HG02678 (cell line): ENCODE results near the gene CLDN20.
A peak's percentile ranks its signal among the peaks of the same experiment; 100 is the strongest.
"Not testable (repeated sequence)": the region's sequence is repeated elsewhere in the genome, so short reads cannot be mapped to it uniquely, and the experiment has no call there.

Source experiments
- ATAC-seq: cut with Tn5 transposase; IDR thresholded peaks from one replicate; pipeline ENCODE4 v1.9.1; 2021; ENCODE audit warnings: mild to moderate bottlenecking, moderate library complexity; ENCODE audit not compliant: unreplicated experiment

Gene CLDN20, protein sequence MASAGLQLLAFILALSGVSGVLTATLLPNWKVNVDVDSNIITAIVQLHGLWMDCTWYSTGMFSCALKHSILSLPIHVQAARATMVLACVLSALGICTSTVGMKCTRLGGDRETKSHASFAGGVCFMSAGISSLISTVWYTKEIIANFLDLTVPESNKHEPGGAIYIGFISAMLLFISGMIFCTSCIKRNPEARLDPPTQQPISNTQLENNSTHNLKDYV

GRCh38 chr6:155263373-155264063, at the start of gene CLDN20:
CLDN20 (plus strand) TSS chr6:155264013; CDS start chr6:155275720, 11,707 bp downstream.
- no peak for ATAC-seq

GRCh38 chr6:155215906-155216305, 47.9 kb upstream of the CLDN20 start:
- ATAC-seq, result no peak

GRCh38 chr6:155216312-155217046, 47.3 kb upstream of the CLDN20 start:
- no peak for ATAC-seq

- ATAC-seq, result not testable (repeated sequence)
These were observed 45.1 kb upstream of the CLDN20 start for GRCh38 chr6:155218711-155219110.

GRCh38 chr6:155219299-155219698, 44.5 kb upstream of the CLDN20 start:
- no peak for ATAC-seq

- no peak for ATAC-seq
These were observed 43.9 kb upstream of the CLDN20 start for GRCh38 chr6:155219858-155220301.

GRCh38 chr6:155221086-155221485, 42.7 kb upstream of the CLDN20 start:
- ATAC-seq, result no peak

DNA sequence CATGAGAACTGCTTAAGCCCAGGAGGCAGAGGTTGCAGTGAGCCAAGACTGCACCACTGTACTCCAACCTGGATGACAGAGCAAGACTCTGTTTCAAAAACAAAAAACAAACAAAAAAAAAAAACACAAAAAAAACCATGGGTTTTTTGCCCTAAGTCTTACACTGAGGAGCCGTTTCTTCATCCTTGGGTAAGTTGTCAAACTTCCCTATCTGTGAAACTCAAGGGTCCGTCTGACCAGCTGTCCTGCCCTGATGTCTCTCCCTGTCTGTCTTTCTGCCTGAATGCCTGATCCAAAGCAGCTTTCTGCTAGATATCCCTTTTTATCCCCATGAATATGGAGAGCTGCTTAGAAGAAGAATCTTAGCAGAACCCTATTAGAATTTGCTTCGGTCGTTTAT, 41.3 kb upstream of the CLDN20 start:
- ATAC-seq, result no peak

- ATAC-seq, result peak; percentile 97
These were observed 40.0 kb upstream of the CLDN20 start for GRCh38 chr6:155223646-155224451.

DNA sequence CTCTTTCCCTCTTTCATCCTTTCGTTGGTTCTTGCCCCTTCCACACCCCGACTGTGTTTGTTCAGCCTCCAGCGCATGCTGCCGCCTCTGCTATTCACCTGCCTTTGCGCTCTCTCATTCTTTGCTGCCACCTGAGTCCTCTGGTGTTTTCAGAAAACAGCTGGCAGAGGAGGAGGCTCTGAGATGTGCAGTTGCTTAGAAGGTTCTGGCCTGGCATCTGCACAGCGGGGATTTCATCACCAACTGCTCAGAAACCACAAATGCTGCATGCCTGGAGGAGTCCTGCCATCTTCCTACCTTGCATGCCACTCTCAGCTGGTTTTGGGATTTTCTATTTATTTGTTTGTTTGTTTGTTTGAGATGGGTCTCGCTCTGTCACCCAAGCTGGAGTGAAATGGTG, 39.2 kb upstream of the CLDN20 start:
- ATAC-seq, result no peak

DNA sequence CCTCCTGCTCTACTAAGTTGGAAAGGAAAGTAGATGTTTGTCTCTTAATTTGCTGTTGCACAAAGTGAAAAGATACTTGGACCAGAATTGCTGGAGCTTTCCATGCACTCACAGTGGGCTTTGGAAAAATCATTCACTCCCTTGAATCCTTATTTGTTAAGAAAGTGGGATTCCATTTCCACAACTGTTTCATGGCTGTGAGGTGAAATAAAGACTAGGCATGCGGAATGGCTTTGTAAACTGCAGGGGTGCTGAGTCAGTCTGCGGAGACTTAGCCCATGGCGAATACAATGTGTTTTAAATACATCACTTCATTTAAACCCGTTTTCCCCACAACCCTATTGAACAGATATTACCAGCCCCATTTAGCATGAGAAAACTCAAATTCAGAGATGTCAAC, 36.8 kb upstream of the CLDN20 start:
- no peak for ATAC-seq

GRCh38 chr6:155228546-155229166, 35.2 kb upstream of the CLDN20 start:
- ATAC-seq, result no peak

DNA sequence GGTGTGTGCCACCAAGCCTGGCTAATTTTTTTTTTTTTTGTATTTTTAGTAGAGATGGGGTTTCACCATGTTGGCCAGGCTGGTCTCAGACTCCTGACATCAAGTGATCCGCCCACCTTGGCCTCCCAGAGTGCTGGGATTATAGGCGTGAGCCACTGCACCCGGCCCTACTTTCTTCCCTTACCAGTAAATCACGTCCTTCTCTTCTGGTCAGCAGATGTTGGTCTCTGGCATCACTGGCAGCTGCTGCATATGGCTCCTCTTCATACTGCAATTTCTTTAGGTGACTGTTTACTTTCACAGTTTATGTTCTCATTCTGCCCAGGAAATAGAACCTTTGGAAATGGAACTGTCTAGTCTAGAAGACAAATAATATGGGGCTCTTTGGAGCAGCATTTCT, 32.8 kb upstream of the CLDN20 start:
- not testable (repeated sequence) for ATAC-seq

GRCh38 chr6:155232848-155233247, 31.0 kb upstream of the CLDN20 start:
- ATAC-seq, result no peak

GRCh38 chr6:155234167-155234566, 29.6 kb upstream of the CLDN20 start:
- no peak for ATAC-seq

GRCh38 chr6:155234687-155235086, 29.1 kb upstream of the CLDN20 start:
- ATAC-seq, result no peak

DNA sequence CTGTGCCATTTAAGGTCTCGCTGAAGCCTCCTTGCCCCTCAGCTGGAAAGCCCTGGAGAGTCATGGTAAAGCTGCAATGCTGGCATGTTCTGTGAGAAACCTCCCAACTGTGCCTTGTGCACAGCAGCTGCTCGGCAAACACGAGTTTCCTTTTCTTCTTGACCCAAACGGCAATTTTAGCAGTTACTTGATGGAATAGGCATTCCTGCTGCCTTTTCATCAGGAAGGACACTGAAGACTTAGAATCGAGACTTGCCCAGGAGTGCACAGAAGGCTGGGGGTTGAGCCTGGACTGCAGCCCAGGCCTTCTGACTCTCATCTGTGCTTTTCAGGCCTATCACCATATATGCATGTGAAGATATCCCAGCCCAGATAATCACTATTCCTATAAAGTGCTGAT, 28.7 kb upstream of the CLDN20 start:
- ATAC-seq, result no peak

- ATAC-seq, result no peak
These were observed 26.2 kb upstream of the CLDN20 start for GRCh38 chr6:155237613-155238012.

- ATAC-seq, result no peak
These were observed 22.8 kb upstream of the CLDN20 start for GRCh38 chr6:155240905-155241600.

DNA sequence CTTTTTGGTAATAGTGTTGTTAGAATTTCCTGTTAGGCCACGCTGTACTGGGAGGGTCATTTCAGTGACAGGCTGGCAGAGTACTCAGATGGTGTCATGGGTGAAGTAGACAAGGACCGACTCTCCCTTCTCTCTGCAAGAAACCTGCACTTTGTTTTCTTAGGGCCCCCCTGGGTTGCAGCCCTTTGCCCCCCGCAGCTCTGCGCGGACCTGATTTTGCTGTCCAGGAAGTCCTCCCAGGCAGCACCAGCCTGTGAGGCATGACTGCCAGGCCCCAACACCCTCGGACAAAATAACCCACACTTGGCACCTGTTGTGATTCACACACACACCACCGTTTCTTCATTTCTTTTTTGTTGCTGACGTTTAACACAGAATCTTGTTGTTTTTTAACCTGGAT, 21.8 kb upstream of the CLDN20 start:
- no peak for ATAC-seq
